HG03520 (cell line): ENCODE data around the gene BEND7.

ENCODE experiments used
- ATAC-seq: cut with Tn5 transposase; IDR thresholded peaks from one replicate; pipeline ENCODE4 v1.9.1; 2021; ENCODE audit warnings: mild to moderate bottlenecking, moderate library complexity; ENCODE audit not compliant: unreplicated experiment

BEND7 gene

GRCh38 chr10:13521026-13521425, 7.8 kb downstream of the BEND7 start:
- ATAC-seq: no peak

- ATAC-seq: no peak
Observed at GRCh38 chr10:13520194-13520593, 8.6 kb downstream of the BEND7 start.

- ATAC-seq: no peak
Observed at GRCh38 chr10:13518076-13518692, 10.6 kb downstream of the BEND7 start.

DNA sequence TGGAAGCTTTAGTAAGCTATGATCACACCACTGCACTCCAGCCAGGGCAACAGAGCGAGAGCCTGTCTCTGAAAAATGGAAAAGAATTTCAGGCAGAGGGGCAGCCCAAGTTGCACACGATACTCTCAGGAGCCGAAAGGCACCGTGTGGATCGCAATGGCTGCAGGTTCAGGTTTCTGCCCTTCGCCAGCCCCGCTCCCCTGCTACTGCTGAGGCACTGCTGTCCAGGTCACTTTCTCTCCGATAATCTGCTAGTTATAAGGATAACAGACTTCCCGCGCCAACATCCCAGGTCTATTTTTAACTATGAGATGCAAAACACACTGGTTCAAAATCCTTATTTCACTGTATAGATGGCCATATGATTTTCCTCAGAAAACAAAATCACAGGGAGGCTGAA, 11.1 kb downstream of the BEND7 start:
- no peak for ATAC-seq

DNA sequence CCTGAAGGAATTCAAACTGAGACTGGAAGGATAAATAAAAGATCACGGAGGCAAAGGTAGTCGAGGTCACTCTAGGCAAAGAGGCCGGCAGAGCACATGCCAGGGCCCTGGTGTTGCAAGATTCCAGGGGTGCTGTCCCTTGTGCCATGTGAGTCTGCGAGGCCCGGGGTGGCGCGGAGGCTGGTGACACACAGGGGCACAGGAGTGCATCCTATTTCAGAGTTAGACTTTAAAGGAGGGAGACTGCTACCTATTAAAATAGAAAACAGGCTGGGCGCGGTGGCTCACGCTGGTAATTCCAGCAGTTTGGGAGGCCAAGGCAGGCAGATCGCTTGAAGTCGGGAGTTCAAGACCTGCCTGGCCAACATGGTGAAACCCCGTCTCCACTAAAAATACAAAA, 12.6 kb downstream of the BEND7 start:
- ATAC-seq: no peak

DNA sequence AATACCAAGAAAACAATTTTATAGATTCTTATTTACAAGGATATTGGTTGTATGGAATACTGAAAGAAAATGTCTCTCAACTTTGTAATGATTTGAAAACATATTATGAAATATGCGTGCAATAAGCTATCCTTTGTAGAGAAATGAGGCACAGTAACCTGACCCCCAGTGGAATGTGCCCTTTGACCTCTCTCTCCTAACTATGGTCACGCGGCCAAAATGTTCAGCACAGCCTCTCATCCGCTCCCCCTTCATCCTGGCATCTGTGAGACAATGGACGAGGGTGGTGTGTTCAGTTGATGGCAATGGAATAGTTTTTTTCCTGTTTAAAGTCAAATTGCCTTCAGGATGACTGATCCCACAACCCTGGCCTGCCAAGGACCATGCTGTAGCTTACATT, 13.3 kb downstream of the BEND7 start:
- no peak for ATAC-seq

DNA sequence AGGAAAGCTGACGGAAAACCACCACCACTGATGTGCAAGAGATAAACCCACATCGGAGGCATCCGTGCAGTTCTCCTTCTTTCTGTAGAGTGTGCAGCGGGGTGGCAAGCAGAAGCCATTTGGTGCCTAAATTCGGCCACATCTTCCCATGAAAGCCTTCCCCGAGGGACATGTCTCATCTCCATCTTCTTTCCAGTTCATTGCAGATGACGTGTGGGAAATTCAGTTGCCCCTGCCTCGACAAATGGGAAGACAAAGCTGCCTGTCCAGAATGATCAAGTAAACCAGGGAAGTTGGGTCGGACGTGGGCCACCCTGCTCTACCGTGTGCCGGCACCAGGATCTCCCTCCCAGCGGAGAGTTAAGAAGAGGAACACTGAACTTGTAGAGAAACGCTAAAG, 14.5 kb downstream of the BEND7 start:
- ATAC-seq: no peak

DNA sequence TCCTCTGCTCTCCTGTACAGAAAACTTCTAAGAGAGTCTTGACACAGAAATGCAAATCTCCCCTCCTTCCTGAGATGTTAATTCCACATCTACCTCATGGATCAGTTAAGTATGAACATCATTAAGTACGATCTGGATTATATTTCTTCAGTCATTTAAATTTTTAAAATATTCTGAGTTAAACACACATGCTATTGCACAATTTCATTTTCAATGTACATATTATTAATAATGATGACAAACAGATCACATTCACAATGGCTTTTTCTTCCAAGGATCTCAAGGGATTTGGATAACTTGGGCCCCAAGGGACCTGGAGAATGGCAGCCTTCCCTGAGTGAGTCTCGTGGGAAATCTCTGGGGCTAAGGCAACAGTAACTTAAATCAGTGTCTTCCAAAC, 16.2 kb downstream of the BEND7 start:
- no peak for ATAC-seq

DNA sequence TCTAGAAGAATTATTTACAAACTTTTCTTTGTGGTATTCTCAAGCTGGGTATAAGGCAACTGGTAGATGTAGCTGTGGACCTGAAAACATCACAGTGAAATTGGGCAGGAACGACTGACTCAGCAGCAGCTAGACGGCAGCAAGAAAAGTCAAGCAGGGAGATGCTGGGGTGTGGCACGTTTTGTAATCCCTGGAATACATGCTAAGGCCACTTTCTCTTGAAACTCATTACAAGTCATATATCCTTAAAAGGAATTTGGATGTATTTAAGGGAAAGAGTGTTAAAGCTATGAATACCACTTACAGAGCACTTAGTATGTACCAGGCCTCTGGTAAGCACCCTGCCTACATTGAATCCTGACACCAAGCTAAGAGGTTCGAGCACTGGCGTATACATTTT, 17.4 kb downstream of the BEND7 start:
- ATAC-seq: no peak

DNA sequence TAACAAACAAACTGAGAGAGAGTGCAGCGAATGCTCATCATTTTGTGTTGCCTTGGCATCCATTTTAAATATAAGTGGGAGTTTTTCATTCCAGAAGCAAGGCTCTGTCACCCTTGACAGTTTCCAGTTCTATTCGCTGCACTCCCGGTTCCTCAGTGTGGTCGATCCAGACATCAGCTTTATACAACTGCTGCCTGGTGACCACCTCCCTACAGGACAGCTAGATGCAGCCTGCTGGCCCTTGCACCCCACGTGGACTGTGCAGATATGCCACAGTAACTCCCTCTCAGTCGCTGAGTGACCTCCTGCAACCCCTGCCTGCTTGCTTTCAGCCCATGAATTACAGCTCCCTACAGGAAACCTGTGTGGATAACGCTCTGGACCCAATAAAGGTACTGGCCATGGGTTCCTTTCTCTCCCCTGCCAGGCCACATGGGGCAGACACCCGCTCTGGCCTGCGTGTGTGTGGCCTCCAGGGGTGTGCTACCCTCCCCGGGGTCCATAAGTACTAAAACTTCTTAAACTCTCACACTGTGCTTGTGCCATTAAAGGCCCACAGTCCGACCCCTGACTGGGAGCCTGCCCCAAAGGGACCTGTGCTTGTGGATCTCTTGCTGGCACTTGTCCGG, 23.6 kb downstream of the BEND7 start:
- ATAC-seq: no peak

DNA sequence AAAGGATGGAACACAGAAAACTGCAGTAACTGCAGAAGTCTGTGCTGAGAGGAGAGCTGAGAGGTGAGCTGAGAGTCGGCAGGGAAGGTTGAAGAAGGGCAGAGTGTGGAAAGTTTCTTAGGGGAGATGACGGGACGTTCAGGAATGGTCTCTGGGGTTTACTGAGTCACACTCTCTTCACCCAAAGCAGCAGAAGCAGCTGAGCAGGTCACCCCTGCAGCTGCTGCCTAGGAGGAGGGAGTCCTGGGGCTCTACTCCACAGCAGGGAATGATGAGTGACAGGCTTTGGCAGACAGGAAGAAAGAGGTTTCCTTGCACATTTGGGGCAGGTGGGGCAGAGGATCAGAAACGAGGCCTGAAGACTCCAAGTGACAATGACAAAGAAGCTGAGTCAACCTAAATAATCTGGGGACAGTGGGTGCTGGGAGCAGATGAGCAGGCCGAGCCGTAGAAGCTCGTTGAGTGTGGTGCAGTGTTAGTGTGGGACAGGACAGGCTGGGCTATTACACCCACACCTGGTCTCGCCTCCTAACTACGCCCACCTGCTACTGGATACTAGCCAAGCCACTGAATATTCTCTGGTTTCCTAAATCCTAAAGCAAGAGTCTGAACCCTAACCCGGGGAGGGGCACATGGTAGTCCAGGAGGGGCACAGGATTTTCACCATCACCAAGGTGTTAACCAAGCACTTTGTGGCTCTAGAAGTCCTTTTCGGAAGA, 24.9 kb downstream of the BEND7 start:
- no peak for ATAC-seq

GRCh38 chr10:13502380-13502779, 26.4 kb downstream of the BEND7 start:
- no peak for ATAC-seq

- ATAC-seq: no peak
Observed at GRCh38 chr10:13500201-13500600, 28.6 kb downstream of the BEND7 start.

DNA sequence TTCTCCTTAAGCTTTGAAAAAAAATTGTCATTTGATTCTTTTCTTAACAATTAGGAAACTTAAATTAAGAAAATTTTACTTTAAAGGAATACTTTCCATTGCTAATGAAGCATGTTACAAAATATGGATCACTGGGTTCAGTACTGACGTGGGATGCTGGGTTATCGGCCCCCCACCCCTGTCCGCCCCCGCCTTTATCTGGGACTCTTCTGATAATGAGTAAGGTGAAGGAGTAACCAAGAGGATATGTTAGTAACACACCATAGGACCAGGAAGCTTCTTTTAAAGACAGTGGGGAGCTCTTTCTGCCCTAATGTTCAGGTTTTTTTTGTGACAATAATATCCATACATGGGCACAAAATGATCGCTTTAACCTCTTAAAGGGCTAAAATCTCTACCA, 29.7 kb downstream of the BEND7 start:
- ATAC-seq: no peak

GRCh38 chr10:13496931-13497330, 31.9 kb downstream of the BEND7 start:
- ATAC-seq: no peak

- no peak for ATAC-seq
Observed at GRCh38 chr10:13496164-13496563, 32.6 kb downstream of the BEND7 start.

GRCh38 chr10:13492493-13493180, 36.2 kb downstream of the BEND7 start:
- ATAC-seq: no peak

GRCh38 chr10:13491747-13492360, 37.0 kb downstream of the BEND7 start:
- ATAC-seq: no peak

- ATAC-seq: no peak
Observed at GRCh38 chr10:13490503-13490902, 38.3 kb downstream of the BEND7 start.

DNA sequence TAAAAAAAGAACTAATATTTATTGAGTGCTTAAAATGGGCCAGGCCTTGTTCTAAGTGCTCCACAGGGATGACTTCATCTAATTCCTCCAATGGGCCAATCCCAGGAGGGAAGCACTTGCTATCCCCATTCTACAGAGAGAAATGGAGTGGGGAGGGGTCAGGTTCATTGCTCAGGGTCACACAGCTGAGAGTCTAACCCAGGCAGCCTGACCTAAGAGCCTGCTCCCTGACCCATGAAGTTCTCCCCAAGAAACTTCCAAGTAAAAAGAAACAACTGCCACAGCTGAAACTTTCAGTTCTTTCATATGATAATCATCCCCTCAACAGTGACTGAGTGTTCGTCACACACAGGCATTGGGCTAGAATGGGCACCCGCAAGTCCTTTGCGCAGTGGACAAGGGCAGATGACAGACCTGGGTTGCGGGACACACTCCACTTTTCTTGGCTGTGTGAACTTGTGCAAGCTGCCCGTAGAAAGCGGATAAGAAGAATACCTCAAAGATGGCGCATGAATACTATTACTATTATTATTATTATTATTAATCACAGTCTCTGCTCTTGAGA, 39.7 kb downstream of the BEND7 start:
- ATAC-seq: no peak

- ATAC-seq: no peak
Observed at GRCh38 chr10:13485623-13486022, 43.2 kb downstream of the BEND7 start.
